ENCODE measurements around the gene MCC.

- TF ChIP-seq CTCF (IDR thresholded peaks at IDR 0.05), result no peak
- no peak for TF ChIP-seq REST (IDR thresholded peaks at IDR 0.05; ENCODE audit: insufficient read depth in 1 of 2, low read depth in 2 of 2, low read length in 1 of 2)
- no peak for TF ChIP-seq SIN3A (IDR thresholded peaks at IDR 0.05; ENCODE audit: borderline replicate concordance, insufficient read depth, low read depth, low read length)
- no peak for TF ChIP-seq TCF7L2 (IDR thresholded peaks at IDR 0.05; ENCODE audit: low read depth, low read length)
Measured at GRCh38 chr5:113433862-113434612, 54.2 kb downstream of the MCC start.

All from Panc1 (cell line).